Activated T-helper 2 cell treated with anti-CD3 and anti-CD28 coated beads, Interferon-gamma antibody, Interleukin-2, Interleukin-4, amounts not matched to agents 10 μg/mL and 5 μg/mL and 100 μg/mL, durations not matched to agents 14 hours and 24 hours and 36 hours (primary cell): ENCODE results near the gene INHBC. TPM values are rescaled to one million over a fixed set of nuclear protein-coding genes. Genes with fewer than 3 reads are reported as not detected.
"Not testable (repeated sequence)": the region's sequence is repeated elsewhere in the genome, so short reads cannot be mapped to it uniquely, and the experiment has no call there.

Source experiments
- DNase-seq: peaks from one replicate; pipeline ENCODE4 v3.0.0; 2021; ENCODE audit warnings: low spot score
- H3K27ac Mint-ChIP-seq: one replicate; pipeline ENCODE4 v1.8.0; 2021; ENCODE audit warnings: mixed read lengths
- H3K27me3 Mint-ChIP-seq: one replicate; pipeline ENCODE4 v1.8.0; 2021; ENCODE audit warnings: low read depth, mixed read lengths
- H3K36me3 Mint-ChIP-seq: one replicate; pipeline ENCODE4 v1.8.0; 2021; ENCODE audit warnings: low read depth, mixed read lengths
- H3K4me1 Mint-ChIP-seq: one replicate; pipeline ENCODE4 v1.8.0; 2021; ENCODE audit warnings: low read depth, mixed read lengths
- H3K4me3 Mint-ChIP-seq: one replicate; pipeline ENCODE4 v1.8.0; 2021; ENCODE audit warnings: low read depth, mild to moderate bottlenecking, moderate library complexity, mixed read lengths
- H3K9me3 Mint-ChIP-seq: one replicate; pipeline ENCODE4 v1.8.0; 2021; ENCODE audit warnings: mixed read lengths
- intact Hi-C: fragments of 100-400 bp; cut with micrococcal nuclease; formaldehyde crosslinking; loops from one replicate; pipeline ENCODE4 v1.15.1; 2023
- total RNA-seq: library from RNA; stranded (reverse); gene quantifications from 2 replicates; pipeline ENCODE4 v1.2.3, GENCODE V29; 2022

The INHBC gene
- total RNA-seq, 1 donor from 2014 or later, result 0.14 TPM

- Mint-ChIP-seq H3K4me1 (peaks cover 4% of the 10 kb centered on the region), H3K4me3 (no peak overlapping the region), H3K27me3 (no peaks in the 10 kb centered on the region), H3K27ac (no peak overlapping the region), H3K9me3 (no peaks in the 10 kb centered on the region), H3K36me3 (peaks cover 12% of the 10 kb centered on the region)
- no peak for DNase-seq
- intact Hi-C loops, result no loop called here
These were observed 24.1 kb upstream of the INHBC start for GRCh38 chr12:57410534-57410933.

- H3K4me3 Mint-ChIP-seq, H3K27me3 Mint-ChIP-seq, intact Hi-C loops, H3K27ac Mint-ChIP-seq, DNase-seq, H3K9me3 Mint-ChIP-seq: not testable (repeated sequence)
- Mint-ChIP-seq H3K36me3 (peaks cover 15% of the 10 kb centered on the region), H3K4me1 (peaks cover 11% of the 10 kb centered on the region)
These were observed 20.4 kb upstream of the INHBC start for GRCh38 chr12:57414160-57414559.

- intact Hi-C loops, result no loop called here
- Mint-ChIP-seq H3K27me3 (no peaks in the 10 kb centered on the region), H3K4me1 (peaks cover 11% of the 10 kb centered on the region), H3K9me3 (no peaks in the 10 kb centered on the region), H3K27ac (no peak overlapping the region), H3K4me3 (no peak overlapping the region), H3K36me3 (peaks cover 18% of the 10 kb centered on the region)
- no peak for DNase-seq
These were observed 19.5 kb upstream of the INHBC start for GRCh38 chr12:57415088-57415487.

GRCh38 chr12:57416039-57416996 is 18.3 kb upstream of the INHBC start:
- H3K4me3 Mint-ChIP-seq, result no peak overlapping the region

GRCh38 chr12:57418255-57418654 is 16.3 kb upstream of the INHBC start:
- intact Hi-C loops, result no loop called here
- H3K4me1 Mint-ChIP-seq, result peaks cover 14% of the 10 kb centered on the region
- H3K27me3 Mint-ChIP-seq, result no peaks in the 10 kb centered on the region
- H3K9me3 Mint-ChIP-seq, result no peaks in the 10 kb centered on the region
- DNase-seq, result no peak
- H3K27ac Mint-ChIP-seq, result peak overlapping the region; percentile 4
- H3K36me3 Mint-ChIP-seq, result peaks cover 27% of the 10 kb centered on the region
- no peak overlapping the region for H3K4me3 Mint-ChIP-seq

More at GRCh38 chr12:57416039-57416996, 18.3 kb upstream of the INHBC start:
- no peak for DNase-seq
- intact Hi-C loops, result no loop called here
- Mint-ChIP-seq H3K27ac (no peak overlapping the region), H3K4me1 (peaks cover 14% of the 10 kb centered on the region), H3K9me3 (no peaks in the 10 kb centered on the region), H3K27me3 (no peaks in the 10 kb centered on the region), H3K36me3 (peaks cover 21% of the 10 kb centered on the region)

- no peak overlapping the region for H3K27ac Mint-ChIP-seq
- peaks cover 31% of the 10 kb centered on the region for H3K36me3 Mint-ChIP-seq
- no peak overlapping the region for H3K4me3 Mint-ChIP-seq
- peaks cover 14% of the 10 kb centered on the region for H3K4me1 Mint-ChIP-seq
- DNase-seq, result no peak
- no peaks in the 10 kb centered on the region for H3K9me3 Mint-ChIP-seq
- intact Hi-C loops, result no loop called here
- H3K27me3 Mint-ChIP-seq, result no peaks in the 10 kb centered on the region
These were observed 15.1 kb upstream of the INHBC start for GRCh38 chr12:57419495-57419894.

GRCh38 chr12:57420482-57420881 is 14.1 kb upstream of the INHBC start:
- Mint-ChIP-seq H3K9me3 (no peaks in the 10 kb centered on the region), H3K36me3 (peaks cover 32% of the 10 kb centered on the region), H3K27ac (no peak overlapping the region), H3K27me3 (no peaks in the 10 kb centered on the region), H3K4me3 (no peak overlapping the region), H3K4me1 (peaks cover 12% of the 10 kb centered on the region)
- intact Hi-C loops, result no loop called here
- DNase-seq, result no peak

- Mint-ChIP-seq H3K4me1 (peaks cover 25% of the 10 kb centered on the region), H3K36me3 (peaks cover 29% of the 10 kb centered on the region)
- H3K4me3 Mint-ChIP-seq, DNase-seq, intact Hi-C loops, H3K9me3 Mint-ChIP-seq, H3K27ac Mint-ChIP-seq, H3K27me3 Mint-ChIP-seq: not testable (repeated sequence)
These were observed 7.6 kb upstream of the INHBC start for GRCh38 chr12:57426948-57427347.

- Mint-ChIP-seq H3K4me1 (peaks cover 25% of the 10 kb centered on the region), H3K36me3 (peaks cover 18% of the 10 kb centered on the region), H3K27ac (peak overlapping the region; percentile 80), H3K9me3 (no peaks in the 10 kb centered on the region), H3K27me3 (no peaks in the 10 kb centered on the region), H3K4me3 (peak overlapping the region; percentile 93)
- intact Hi-C loops, result no loop called here
- DNase-seq, result no peak
These were observed 5.6 kb upstream of the INHBC start for GRCh38 chr12:57428965-57429364.

- Mint-ChIP-seq H3K27ac (peak overlapping the region; percentile 97), H3K4me1 (peaks cover 25% of the 10 kb centered on the region), H3K36me3 (peaks cover 12% of the 10 kb centered on the region), H3K9me3 (no peaks in the 10 kb centered on the region), H3K27me3 (no peaks in the 10 kb centered on the region), H3K4me3 (peak overlapping the region; percentile 93)
- intact Hi-C loops, result loop anchor here (2.0 kb wide), 1 partner anchor 23 kb away; no protein-coding TSS in a partner anchor
- DNase-seq, result no peak
These were observed 5.0 kb upstream of the INHBC start for GRCh38 chr12:57429473-57430111.

GRCh38 chr12:57430112-57430930 is 4.3 kb upstream of the INHBC start:
- peaks cover 28% of the 10 kb centered on the region for H3K4me1 Mint-ChIP-seq
- H3K4me3 Mint-ChIP-seq, result peak overlapping the region; percentile 93
- intact Hi-C loops, result loop anchor here (2.0 kb wide), 1 partner anchor 22 kb away; no protein-coding TSS in a partner anchor
- no peaks in the 10 kb centered on the region for H3K27me3 Mint-ChIP-seq
- DNase-seq, result peak; percentile 46
- peaks cover 12% of the 10 kb centered on the region for H3K36me3 Mint-ChIP-seq
- H3K27ac Mint-ChIP-seq, result peak overlapping the region; percentile 97
- H3K9me3 Mint-ChIP-seq, result no peaks in the 10 kb centered on the region

- H3K9me3 Mint-ChIP-seq, result no peaks in the 10 kb centered on the region
- peak within 1 kb of the TSS; percentile 93 for H3K4me3 Mint-ChIP-seq
- no peaks in the 10 kb centered on the region for H3K27me3 Mint-ChIP-seq
- peak; percentile 91 for DNase-seq
- peaks cover 12% of the 10 kb centered on the region for H3K36me3 Mint-ChIP-seq
- intact Hi-C loops, result loop anchor here (1.0 to 2.0 kb wide), 2 partner anchors 22 to 28 kb away; partner anchors contain the start of gene GLI1
- peaks cover 30% of the 10 kb centered on the region for H3K4me1 Mint-ChIP-seq
- peak within 1 kb of the TSS; percentile 97 for H3K27ac Mint-ChIP-seq
These were observed 3.5 kb upstream of the INHBC start, which contains the start of gene R3HDM2 for GRCh38 chr12:57430931-57431566. R3HDM2 (minus strand) TSS chr12:57431043; CDS start chr12:57310428, 120,615 bp downstream.
